NT2/D1 (cell line): ENCODE data around the gene ADCY9.

ENCODE experiments used
- DNase-seq: peaks from one replicate; pipeline ENCODE4 v3.0.0-alpha.2; 2011; ENCODE audit warnings: low read depth, low spot score
- H3K27me3 ChIP-seq: 2 replicates; pipeline ENCODE4 v1.6.0; 2011; ENCODE audit warnings: mild to moderate bottlenecking; ENCODE audit not compliant: insufficient read length, insufficient read depth
- H3K36me3 ChIP-seq: 2 replicates; pipeline ENCODE4 v1.6.1; 2011; ENCODE audit warnings: mild to moderate bottlenecking, low read length, mixed read lengths; ENCODE audit not compliant: insufficient read depth, insufficient read length
- H3K4me1 ChIP-seq: 2 replicates; pipeline ENCODE4 v1.5.1; 2011; ENCODE audit not compliant: insufficient read depth, insufficient read length
- H3K4me3 ChIP-seq: 2 replicates; pipeline ENCODE4 v1.5.1; 2011; ENCODE audit warnings: low read depth; ENCODE audit not compliant: insufficient read length
- H3K9ac ChIP-seq: 2 replicates; pipeline ENCODE4 v1.6.0; 2011; ENCODE audit warnings: low read depth; ENCODE audit not compliant: insufficient read length
- H3K9me3 ChIP-seq: 2 replicates; pipeline ENCODE4 v1.5.1; 2011; ENCODE audit warnings: mild to moderate bottlenecking, low read length; ENCODE audit not compliant: insufficient read depth
- SUZ12 ChIP-seq: IDR thresholded peaks from 2 replicates; pipeline ENCODE4 v1.6.1; 2011; ENCODE audit not compliant: insufficient read length, insufficient read depth; ENCODE audit errors: extremely low read depth
- YY1 ChIP-seq: IDR thresholded peaks from 2 replicates; pipeline ENCODE4 v1.6.1; 2011; ENCODE audit not compliant: insufficient read length, insufficient read depth
- ZNF274 ChIP-seq: IDR thresholded peaks from 2 replicates; pipeline ENCODE4 v1.6.1; 2011; ENCODE audit warnings: mild to moderate bottlenecking, low read depth, low read length

ADCY9 gene

DNA sequence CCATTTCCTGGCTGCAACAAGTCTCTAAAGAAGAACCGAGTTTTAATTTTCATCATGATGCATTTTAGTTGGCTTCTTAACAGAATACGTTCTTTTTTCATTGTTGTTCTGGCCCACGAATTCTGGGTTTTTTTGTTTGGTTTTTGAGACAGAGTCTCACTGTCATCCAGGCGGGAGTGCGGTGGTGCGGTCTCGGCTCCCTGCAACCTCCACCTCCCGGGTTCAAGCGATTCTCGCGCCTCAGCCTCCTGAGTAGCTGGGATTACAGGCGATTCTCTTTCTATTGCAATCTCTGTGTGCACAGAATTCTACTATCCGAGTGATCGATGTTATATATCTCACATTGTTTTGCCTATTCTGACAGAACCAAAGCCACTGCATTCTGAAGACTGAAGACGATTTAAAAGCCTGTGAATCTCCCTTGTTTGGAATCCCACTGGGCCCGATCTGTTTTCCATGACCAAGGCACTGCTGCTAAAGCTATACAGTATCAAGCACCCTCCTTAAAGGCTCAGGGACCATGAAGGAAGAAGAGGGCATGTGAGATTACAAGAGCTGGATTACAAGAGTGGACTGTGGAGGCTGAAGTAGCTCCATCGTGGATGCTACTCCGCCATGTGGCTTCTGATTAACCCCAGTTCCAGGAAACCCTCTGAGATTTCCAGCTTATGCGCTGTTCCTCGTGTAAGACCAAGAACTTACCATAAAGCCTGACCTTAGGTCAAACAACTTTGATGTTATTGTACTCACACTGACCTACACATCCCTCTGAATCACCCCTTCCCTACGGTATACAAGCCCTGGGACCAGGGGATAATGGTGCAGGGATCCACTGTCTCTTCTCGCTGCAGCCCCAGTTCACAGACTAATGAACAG lies 44.3 kb downstream of the ADCY9 start:
- Histone ChIP-seq H3K9ac (no peak overlapping the region), H3K36me3 (no peaks in the 10 kb centered on the region), H3K4me1 (no peaks in the 10 kb centered on the region), H3K9me3 (no peaks in the 10 kb centered on the region), H3K27me3 (no peaks in the 10 kb centered on the region), H3K4me3 (no peak overlapping the region)
- TF ChIP-seq YY1 (no peak), SUZ12 (no peak), ZNF274 (no peak)
- DNase-seq, result peak; percentile 18

DNA sequence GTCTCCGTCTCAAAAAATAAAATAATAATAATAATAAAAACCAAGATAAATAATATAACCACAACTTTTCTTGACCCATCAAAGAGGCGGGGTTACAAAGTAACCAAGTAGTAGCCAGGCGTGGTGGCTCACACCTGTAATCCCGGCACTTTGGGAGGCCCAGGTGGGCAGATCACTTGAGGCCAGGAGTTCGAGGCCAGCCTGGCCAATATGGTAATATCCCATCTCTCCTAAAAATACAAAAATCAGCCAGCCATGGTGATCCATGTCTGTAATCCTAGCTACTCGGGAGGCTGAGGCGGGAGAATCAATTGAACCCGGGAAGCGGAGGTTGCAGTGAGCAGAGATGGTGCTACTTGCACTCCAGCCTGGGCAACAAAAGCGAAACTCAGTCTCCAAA lies 45.3 kb downstream of the ADCY9 start:
- H3K27me3 ChIP-seq, result no peaks in the 10 kb centered on the region
- DNase-seq, result no peak
- H3K9ac ChIP-seq, result no peak overlapping the region
- H3K4me3 ChIP-seq, result no peak overlapping the region
- no peaks in the 10 kb centered on the region for H3K4me1 ChIP-seq
- no peaks in the 10 kb centered on the region for H3K36me3 ChIP-seq
- H3K9me3 ChIP-seq, result no peaks in the 10 kb centered on the region
- TF ChIP-seq YY1 (no peak), ZNF274 (no peak), SUZ12 (no peak)

DNA sequence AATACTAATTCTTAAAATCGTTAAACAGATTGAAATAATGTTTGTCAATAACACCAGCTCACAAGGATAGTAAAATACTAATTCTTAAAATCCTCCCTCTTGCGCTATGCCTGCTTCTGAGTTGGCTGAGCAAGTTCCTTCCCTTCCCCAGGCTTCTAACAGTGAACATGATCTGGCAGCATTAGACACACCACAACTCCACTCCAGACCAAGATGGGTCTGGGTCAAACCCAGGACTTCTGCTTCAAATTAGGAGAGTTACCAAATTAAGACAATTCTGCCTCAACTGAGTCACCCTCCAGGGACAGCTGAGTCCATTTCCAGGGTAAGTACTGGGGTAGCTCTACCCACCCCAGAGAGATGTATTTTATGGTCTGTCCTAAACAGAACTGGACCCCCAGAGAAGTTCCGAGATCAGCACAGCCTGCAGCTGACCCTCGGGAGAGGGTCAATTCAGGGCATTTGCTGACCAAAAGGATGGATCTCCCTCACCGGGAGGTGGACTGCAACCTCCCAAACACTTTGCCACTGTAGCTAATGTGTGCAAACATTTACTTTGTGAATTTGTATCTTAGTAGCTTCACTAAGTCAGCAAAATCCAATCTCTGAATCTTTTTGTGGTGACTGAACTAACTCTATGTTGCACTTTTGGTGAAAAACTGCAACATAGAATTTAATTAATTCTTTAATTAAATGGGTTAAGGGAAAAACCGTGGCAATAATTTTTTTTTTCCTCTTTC lies 48.8 kb downstream of the ADCY9 start:
- no peaks in the 10 kb centered on the region for H3K36me3 ChIP-seq
- no peaks in the 10 kb centered on the region for H3K27me3 ChIP-seq
- TF ChIP-seq YY1 (no peak), SUZ12 (no peak), ZNF274 (no peak)
- DNase-seq, result no peak
- no peak overlapping the region for H3K4me3 ChIP-seq
- no peak overlapping the region for H3K9ac ChIP-seq
- H3K9me3 ChIP-seq, result no peaks in the 10 kb centered on the region
- H3K4me1 ChIP-seq, result no peaks in the 10 kb centered on the region

DNA sequence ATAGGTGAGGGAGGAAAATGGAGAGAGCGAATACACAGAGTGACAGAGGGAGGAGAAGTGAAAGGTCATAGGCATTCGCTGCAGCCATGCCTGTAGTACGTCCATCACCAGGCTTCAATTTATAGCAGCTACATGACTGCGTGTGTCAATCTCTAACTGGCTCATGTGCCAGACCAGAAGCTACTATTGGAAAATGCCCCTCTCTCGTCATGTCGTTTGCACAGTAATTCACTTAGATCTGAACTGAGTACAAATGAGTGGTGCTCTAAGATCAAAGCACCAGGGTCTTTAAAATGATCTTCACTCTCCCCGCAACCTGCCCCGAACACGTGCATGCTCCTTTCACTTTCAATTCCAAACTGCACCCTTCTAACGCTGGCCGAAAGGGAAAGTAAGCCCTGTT lies 51.3 kb downstream of the ADCY9 start:
- H3K4me3 ChIP-seq, result no peak overlapping the region
- H3K36me3 ChIP-seq, result no peaks in the 10 kb centered on the region
- H3K4me1 ChIP-seq, result no peaks in the 10 kb centered on the region
- H3K9ac ChIP-seq, result no peak overlapping the region
- TF ChIP-seq ZNF274 (no peak), SUZ12 (no peak), YY1 (no peak)
- no peaks in the 10 kb centered on the region for H3K27me3 ChIP-seq
- no peak for DNase-seq
- H3K9me3 ChIP-seq, result peaks cover 11% of the 10 kb centered on the region; the same call in 1 of the 2 replicates

DNA sequence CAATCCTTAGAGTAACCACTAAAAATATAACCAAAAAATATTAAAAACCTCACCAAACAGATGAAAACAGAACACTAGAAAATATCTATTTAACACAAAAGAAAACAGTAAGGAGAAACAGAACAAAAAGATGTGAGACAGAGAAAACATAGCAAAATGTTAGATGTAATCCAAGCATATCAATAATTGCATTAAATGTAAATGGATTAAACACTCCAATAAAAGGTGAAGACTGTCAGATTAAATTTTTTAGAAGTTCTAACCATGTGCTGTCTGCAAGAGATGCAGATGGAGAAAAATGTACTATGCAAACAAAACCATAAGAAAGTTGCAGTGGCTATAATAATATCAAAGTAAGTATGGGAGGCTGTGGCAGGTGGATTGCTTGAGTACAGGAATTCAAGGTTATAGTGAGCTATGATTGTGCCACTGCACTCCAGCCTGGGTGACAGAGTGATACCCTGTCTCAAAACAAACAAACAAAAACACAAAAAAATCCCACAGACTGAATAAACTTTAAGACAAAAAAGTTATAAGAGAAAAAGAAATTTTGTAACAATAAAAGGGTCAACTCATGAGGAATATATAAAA lies 53.9 kb downstream of the ADCY9 start:
- H3K4me3 ChIP-seq, result no peak overlapping the region
- peaks cover 6% of the 10 kb centered on the region for H3K4me1 ChIP-seq
- no peak for DNase-seq
- H3K9me3 ChIP-seq, result peaks cover 11% of the 10 kb centered on the region; the same call in 1 of the 2 replicates
- H3K27me3 ChIP-seq, result no peaks in the 10 kb centered on the region
- no peak overlapping the region for H3K9ac ChIP-seq
- H3K36me3 ChIP-seq, result no peaks in the 10 kb centered on the region
- TF ChIP-seq SUZ12 (no peak), ZNF274 (no peak), YY1 (no peak)

DNA sequence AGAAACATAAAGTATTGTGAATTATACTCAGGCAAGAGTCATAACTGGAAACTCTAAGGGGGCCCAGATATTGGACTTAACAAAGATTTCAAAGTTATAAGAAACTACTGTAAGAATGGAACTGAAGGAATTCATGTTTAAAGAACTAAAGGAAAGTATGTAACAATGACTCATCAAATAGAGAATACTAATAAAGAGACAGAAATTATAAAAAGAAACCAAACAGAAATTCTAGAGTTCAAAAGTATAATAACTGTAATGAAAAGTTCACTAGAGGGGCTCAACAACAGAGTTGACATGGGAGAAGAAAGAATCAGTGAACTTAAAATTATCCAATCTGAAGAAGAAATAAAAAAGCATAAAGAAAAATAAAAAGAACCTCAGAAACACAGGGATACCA lies 55.4 kb downstream of the ADCY9 start:
- Histone ChIP-seq H3K4me3 (no peak overlapping the region), H3K9ac (no peak overlapping the region), H3K36me3 (no peaks in the 10 kb centered on the region), H3K9me3 (peaks cover 11% of the 10 kb centered on the region; the same call in 1 of the 2 replicates), H3K4me1 (peaks cover 6% of the 10 kb centered on the region), H3K27me3 (no peaks in the 10 kb centered on the region)
- TF ChIP-seq YY1, result no peak
- TF ChIP-seq ZNF274, result no peak
- no peak for DNase-seq

DNA sequence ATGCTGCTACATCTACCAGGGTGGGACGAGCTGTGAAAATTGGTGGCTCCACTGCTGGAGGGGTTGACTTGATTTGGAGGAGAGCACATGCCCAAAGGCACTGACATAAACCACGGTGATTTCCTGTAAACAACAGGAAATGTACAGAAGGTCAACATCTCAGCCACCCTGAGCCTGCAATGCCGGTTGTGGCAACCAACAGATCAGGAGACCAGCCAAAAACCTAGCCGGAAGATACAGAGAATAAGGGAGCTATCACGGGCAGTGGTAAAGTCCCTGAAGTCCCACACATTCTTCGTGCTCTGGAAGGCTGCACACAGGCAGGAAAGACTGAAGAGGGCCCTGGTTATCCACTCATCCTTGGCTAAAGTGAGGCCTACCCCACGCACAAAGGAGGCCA lies 56.2 kb downstream of the ADCY9 start:
- DNase-seq, result no peak
- TF ChIP-seq ZNF274 (no peak), SUZ12 (no peak), YY1 (no peak)
- H3K4me1 ChIP-seq, result peaks cover 6% of the 10 kb centered on the region
- no peak overlapping the region for H3K9ac ChIP-seq
- H3K27me3 ChIP-seq, result no peaks in the 10 kb centered on the region
- no peak overlapping the region for H3K4me3 ChIP-seq
- no peaks in the 10 kb centered on the region for H3K36me3 ChIP-seq
- peaks cover 11% of the 10 kb centered on the region; the same call in 1 of the 2 replicates for H3K9me3 ChIP-seq
